ENCODE results near the gene GJA10.

The GJA10 gene

GRCh38 chr6:89938014-89938413 is 43.7 kb downstream of the GJA10 start:
- Histone ChIP-seq H3K4me1 (ENCODE audit: control insufficient read depth, low read length) (no peaks in the 10 kb centered on the region), H3K27me3 (ENCODE audit: control insufficient read depth, low read length) (no peaks in the 10 kb centered on the region), H3K27ac (ENCODE audit: low read depth, low read length) (no peak overlapping the region), H4K20me1 (ENCODE audit: control insufficient read depth, insufficient read depth, low read depth, low read length) (peaks cover 34% of the 10 kb centered on the region), H3K36me3 (ENCODE audit: control insufficient read depth, low read length) (peaks cover 99% of the 10 kb centered on the region), H3K4me2 (ENCODE audit: low read length) (no peak overlapping the region), H3K4me3 (ENCODE audit: low read length) (no peak overlapping the region), H3K9me2 (replicated peaks; ENCODE audit: control insufficient read depth, low read length) (no peaks in the 10 kb centered on the region), H3K9me3 (ENCODE audit: control insufficient read depth, insufficient read depth, low read length) (no peaks in the 10 kb centered on the region), H3F3A (ENCODE audit: control insufficient read depth, insufficient read depth) (peaks cover 37% of the 10 kb centered on the region), H3K79me2 (ENCODE audit: control insufficient read depth, low read length) (peaks cover 50% of the 10 kb centered on the region)
- TF ChIP-seq EZH2phosphoT487 (IDR thresholded peaks at IDR 0.05; ENCODE audit: borderline replicate concordance, low read length) (no peak), CTCF (IDR thresholded peaks at IDR 0.05; ENCODE audit: low read depth, low read length, poor library complexity, severe bottlenecking) (no peak)

- TF ChIP-seq EZH2phosphoT487 (IDR thresholded peaks at IDR 0.05; ENCODE audit: borderline replicate concordance, low read length): no peak
Measured at GRCh38 chr6:89939144-89939543, 44.9 kb downstream of the GJA10 start.

GRCh38 chr6:89940225-89941027 is 46.2 kb downstream of the GJA10 start:
- peaks cover 42% of the 10 kb centered on the region for H3F3A ChIP-seq (ENCODE audit: control insufficient read depth, insufficient read depth)
- H3K4me3 ChIP-seq (ENCODE audit: low read length): no peak overlapping the region
- no peaks in the 10 kb centered on the region for H3K4me1 ChIP-seq (ENCODE audit: control insufficient read depth, low read length)
- H3K4me2 ChIP-seq (ENCODE audit: low read length): no peak overlapping the region
- TF ChIP-seq CTCF (IDR thresholded peaks at IDR 0.05; ENCODE audit: low read depth, low read length, poor library complexity, severe bottlenecking) (peak; percentile 66), EZH2phosphoT487 (IDR thresholded peaks at IDR 0.05; ENCODE audit: borderline replicate concordance, low read length) (no peak)
- no peaks in the 10 kb centered on the region for H3K27me3 ChIP-seq (ENCODE audit: control insufficient read depth, low read length)
- H3K36me3 ChIP-seq (ENCODE audit: control insufficient read depth, low read length): peaks cover 98% of the 10 kb centered on the region
- H3K9me2 ChIP-seq (replicated peaks; ENCODE audit: control insufficient read depth, low read length): no peaks in the 10 kb centered on the region
- peaks cover 68% of the 10 kb centered on the region for H3K79me2 ChIP-seq (ENCODE audit: control insufficient read depth, low read length)
- no peak overlapping the region for H3K27ac ChIP-seq (ENCODE audit: low read depth, low read length)
- no peaks in the 10 kb centered on the region for H3K9me3 ChIP-seq (ENCODE audit: control insufficient read depth, insufficient read depth, low read length)
- H4K20me1 ChIP-seq (ENCODE audit: control insufficient read depth, insufficient read depth, low read depth, low read length): peaks cover 48% of the 10 kb centered on the region

More at GRCh38 chr6:89939144-89939543, 44.9 kb downstream of the GJA10 start:
- no peaks in the 10 kb centered on the region for H3K27me3 ChIP-seq (ENCODE audit: control insufficient read depth, low read length)
- no peaks in the 10 kb centered on the region for H3K9me2 ChIP-seq (replicated peaks; ENCODE audit: control insufficient read depth, low read length)
- no peak overlapping the region for H3K27ac ChIP-seq (ENCODE audit: low read depth, low read length)
- peaks cover 98% of the 10 kb centered on the region for H3K36me3 ChIP-seq (ENCODE audit: control insufficient read depth, low read length)
- no peaks in the 10 kb centered on the region for H3K4me1 ChIP-seq (ENCODE audit: control insufficient read depth, low read length)
- peaks cover 39% of the 10 kb centered on the region for H4K20me1 ChIP-seq (ENCODE audit: control insufficient read depth, insufficient read depth, low read depth, low read length)
- peaks cover 56% of the 10 kb centered on the region for H3K79me2 ChIP-seq (ENCODE audit: control insufficient read depth, low read length)
- peaks cover 40% of the 10 kb centered on the region for H3F3A ChIP-seq (ENCODE audit: control insufficient read depth, insufficient read depth)
- H3K4me2 ChIP-seq (ENCODE audit: low read length): no peak overlapping the region
- H3K4me3 ChIP-seq (ENCODE audit: low read length): no peak overlapping the region
- H3K9me3 ChIP-seq (ENCODE audit: control insufficient read depth, insufficient read depth, low read length): no peaks in the 10 kb centered on the region

GRCh38 chr6:89941031-89941762 is 46.9 kb downstream of the GJA10 start:
- Histone ChIP-seq H3K27ac (ENCODE audit: low read depth, low read length) (no peak overlapping the region), H3K36me3 (ENCODE audit: control insufficient read depth, low read length) (peaks cover 98% of the 10 kb centered on the region), H3K27me3 (ENCODE audit: control insufficient read depth, low read length) (no peaks in the 10 kb centered on the region), H4K20me1 (ENCODE audit: control insufficient read depth, insufficient read depth, low read depth, low read length) (peaks cover 49% of the 10 kb centered on the region), H3K4me1 (ENCODE audit: control insufficient read depth, low read length) (no peaks in the 10 kb centered on the region), H3K4me3 (ENCODE audit: low read length) (no peak overlapping the region), H3K9me3 (ENCODE audit: control insufficient read depth, insufficient read depth, low read length) (no peaks in the 10 kb centered on the region), H3K79me2 (ENCODE audit: control insufficient read depth, low read length) (peaks cover 73% of the 10 kb centered on the region), H3K4me2 (ENCODE audit: low read length) (no peak overlapping the region), H3K9me2 (replicated peaks; ENCODE audit: control insufficient read depth, low read length) (no peaks in the 10 kb centered on the region), H3F3A (ENCODE audit: control insufficient read depth, insufficient read depth) (peaks cover 47% of the 10 kb centered on the region)
- no peak for TF ChIP-seq EZH2phosphoT487 (IDR thresholded peaks at IDR 0.05; ENCODE audit: borderline replicate concordance, low read length)
- TF ChIP-seq CTCF (IDR thresholded peaks at IDR 0.05; ENCODE audit: low read depth, low read length, poor library complexity, severe bottlenecking): no peak
